Panc1 (cell line): ENCODE measurements around the gene RGS5. TPM values are rescaled to one million over a fixed set of nuclear protein-coding genes. Genes with fewer than 3 reads are reported as not detected.

ENCODE experiments used
- ATAC-seq: fragments of 200-7000 bp; cut with Tn5 transposase; 2 replicates; pipeline ENCODE4 v1.9.1; 2020; ENCODE audit warnings: mild to moderate bottlenecking, moderate library complexity
- BruUV-seq: library from RNA; stranded (reverse); fragments of 400-500 nt; replicated peaks from 2 replicates; lab custom pipeline; 2021; lab: Mats Ljungman, UMichigan
- CTCF ChIA-PET: fragments of 300-600 bp; sonication (Branson Sonifier 250); formaldehyde crosslinking; loops from one replicate; lab custom pipeline; 2022; ENCODE audit warnings: antibody characterized with exemption; lab: Charles Lee
- POLR2A ChIA-PET: fragments of 300-600 bp; sonication (Branson Sonifier 250); formaldehyde crosslinking; loops from one replicate; lab custom pipeline; 2022; ENCODE audit warnings: antibody characterized with exemption; lab: Charles Lee
- DNase-seq: peaks from one replicate; pipeline ENCODE4 v3.0.0-alpha.2; 2010; ENCODE audit warnings: low read depth, low spot score
- H3K27ac ChIP-seq: 2 replicates; pipeline ENCODE4 v1.5.1; 2011; ENCODE audit warnings: mild to moderate bottlenecking, low read length, inconsistent platforms
- H3K27me3 ChIP-seq: fragments of 200-500 bp; sonication (Bioruptor generic); 2 replicates; pipeline ENCODE4 v1.6.0; 2014; ENCODE audit warnings: low read length, inconsistent platforms; ENCODE audit not compliant: control insufficient read depth, insufficient read depth
- H3K36me3 ChIP-seq: fragments of 200-500 bp; sonication (Bioruptor generic); 2 replicates; pipeline ENCODE4 v1.5.1; 2014; ENCODE audit warnings: inconsistent platforms, mild to moderate bottlenecking, low read length, moderate library complexity; ENCODE audit not compliant: control insufficient read depth, insufficient read depth
- H3K4me1 ChIP-seq: 2 replicates; pipeline ENCODE4 v1.5.1; 2011; ENCODE audit warnings: inconsistent platforms, mild to moderate bottlenecking, low read length, moderate library complexity; ENCODE audit not compliant: control insufficient read depth, insufficient read depth
- H3K4me3 ChIP-seq, 2 experiments: 2 replicates each; pipeline ENCODE4 v1.5.1; 2011 to 2012; ENCODE audit warnings: low read depth in 2 of 2, low read length in 2 of 2, mild to moderate bottlenecking in 2 of 2, inconsistent platforms in 1 of 2, moderate library complexity in 1 of 2
- H3K9me3 ChIP-seq: fragments of 200-500 bp; sonication (Bioruptor generic); 2 replicates; pipeline ENCODE4 v1.5.1; 2014; ENCODE audit warnings: low read depth, mild to moderate bottlenecking, inconsistent platforms, low read length, moderate library complexity; ENCODE audit not compliant: control insufficient read depth, insufficient read depth
- POLR2AphosphoS5 ChIP-seq: IDR thresholded peaks from 2 replicates; pipeline ENCODE4 v1.6.1; 2012; ENCODE audit warnings: mild to moderate bottlenecking, low read depth, low read length, moderate library complexity
- SIN3A ChIP-seq: IDR thresholded peaks from 2 replicates; pipeline ENCODE4 v1.6.1; 2012; ENCODE audit warnings: low read depth, mild to moderate bottlenecking, low read length, moderate library complexity, borderline replicate concordance; ENCODE audit not compliant: insufficient read depth
- TCF7L2 ChIP-seq: IDR thresholded peaks from 2 replicates; pipeline ENCODE4 v1.6.1; 2011; ENCODE audit warnings: mild to moderate bottlenecking, low read depth, low read length, inconsistent platforms
- in situ Hi-C: cut with HindIII; loops from 2 replicates; pipeline ENCODE4 v1.10.0; 2016; ENCODE audit warnings: low sequenced_read_pairs, low pct_unique_long_range_greater_than_20kb
- intact Hi-C: fragments of 100-400 bp; cut with micrococcal nuclease; formaldehyde crosslinking; loops from one replicate; pipeline ENCODE4 v1.10.0; 2022; ENCODE audit not compliant: unreplicated experiment
- total RNA-seq: library from RNA; stranded (reverse); gene quantifications from one replicate; pipeline ENCODE4 v1.2.1, GENCODE V29; 2021; ENCODE audit not compliant: unreplicated experiment
- TF ChIP-seq, protein P1 (sequence below), 2 experiments: IDR thresholded peaks; 2 replicates each; pipeline ENCODE4 v1.6.1; 2011 to 2012; ENCODE audit warnings: low read depth in 2 of 2, control low read depth in 1 of 2, low read length in 1 of 2, mild to moderate bottlenecking in 1 of 2, moderate library complexity in 1 of 2; ENCODE audit not compliant: insufficient read depth in 1 of 2
- TF ChIP-seq, protein P2 (sequence below): fragments of 450-650 bp; IDR thresholded peaks from 2 replicates; pipeline ENCODE4 v1.5.1; 2017; ENCODE audit warnings: mild to moderate bottlenecking

The RGS5 gene
- total RNA-seq, 1 experiment from 2014 or later = 1.5 TPM

DNA sequence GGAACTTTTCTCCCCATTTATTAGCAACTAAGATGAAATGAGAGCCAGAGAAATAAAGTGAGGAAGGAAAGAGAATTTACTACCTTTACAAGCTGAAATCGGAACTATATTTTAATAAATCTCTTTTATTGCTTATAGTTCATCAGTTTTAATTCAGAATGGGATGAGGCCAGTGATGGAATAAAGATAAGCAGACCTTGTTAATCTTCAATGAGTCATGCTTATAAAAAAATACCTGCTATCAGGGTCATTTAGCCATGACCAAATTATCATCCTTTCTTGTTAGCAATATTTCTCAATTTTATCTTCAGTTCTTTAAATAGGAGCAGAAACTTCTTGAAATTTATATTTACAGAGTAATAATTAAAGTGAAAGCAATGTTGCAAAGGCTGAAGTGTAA lies 107.5 kb downstream of the RGS5 start:
- CTCF ChIA-PET = no interaction called here
- Histone ChIP-seq H3K4me3 (no peak overlapping the region), H3K27ac (no peak overlapping the region), H3K27me3 (no peaks in the 10 kb centered on the region), H3K4me1 (no peaks in the 10 kb centered on the region), H3K36me3 (no peaks in the 10 kb centered on the region), H3K9me3 (no peaks in the 10 kb centered on the region)
- ATAC-seq = no peak
- DNase-seq = no peak
- no TSS peak for BruUV-seq
- TF ChIP-seq, protein P1, sequence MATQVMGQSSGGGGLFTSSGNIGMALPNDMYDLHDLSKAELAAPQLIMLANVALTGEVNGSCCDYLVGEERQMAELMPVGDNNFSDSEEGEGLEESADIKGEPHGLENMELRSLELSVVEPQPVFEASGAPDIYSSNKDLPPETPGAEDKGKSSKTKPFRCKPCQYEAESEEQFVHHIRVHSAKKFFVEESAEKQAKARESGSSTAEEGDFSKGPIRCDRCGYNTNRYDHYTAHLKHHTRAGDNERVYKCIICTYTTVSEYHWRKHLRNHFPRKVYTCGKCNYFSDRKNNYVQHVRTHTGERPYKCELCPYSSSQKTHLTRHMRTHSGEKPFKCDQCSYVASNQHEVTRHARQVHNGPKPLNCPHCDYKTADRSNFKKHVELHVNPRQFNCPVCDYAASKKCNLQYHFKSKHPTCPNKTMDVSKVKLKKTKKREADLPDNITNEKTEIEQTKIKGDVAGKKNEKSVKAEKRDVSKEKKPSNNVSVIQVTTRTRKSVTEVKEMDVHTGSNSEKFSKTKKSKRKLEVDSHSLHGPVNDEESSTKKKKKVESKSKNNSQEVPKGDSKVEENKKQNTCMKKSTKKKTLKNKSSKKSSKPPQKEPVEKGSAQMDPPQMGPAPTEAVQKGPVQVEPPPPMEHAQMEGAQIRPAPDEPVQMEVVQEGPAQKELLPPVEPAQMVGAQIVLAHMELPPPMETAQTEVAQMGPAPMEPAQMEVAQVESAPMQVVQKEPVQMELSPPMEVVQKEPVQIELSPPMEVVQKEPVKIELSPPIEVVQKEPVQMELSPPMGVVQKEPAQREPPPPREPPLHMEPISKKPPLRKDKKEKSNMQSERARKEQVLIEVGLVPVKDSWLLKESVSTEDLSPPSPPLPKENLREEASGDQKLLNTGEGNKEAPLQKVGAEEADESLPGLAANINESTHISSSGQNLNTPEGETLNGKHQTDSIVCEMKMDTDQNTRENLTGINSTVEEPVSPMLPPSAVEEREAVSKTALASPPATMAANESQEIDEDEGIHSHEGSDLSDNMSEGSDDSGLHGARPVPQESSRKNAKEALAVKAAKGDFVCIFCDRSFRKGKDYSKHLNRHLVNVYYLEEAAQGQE (IDR thresholded peaks at IDR 0.05; ENCODE audit: insufficient read depth in 1 of 2, low read depth in 2 of 2, low read length in 1 of 2) = no peak
- no peak for TF ChIP-seq TCF7L2
- in situ Hi-C loops = no loop called here
- intact Hi-C loops = no loop called here
- POLR2A ChIA-PET = no interaction called here

DNA sequence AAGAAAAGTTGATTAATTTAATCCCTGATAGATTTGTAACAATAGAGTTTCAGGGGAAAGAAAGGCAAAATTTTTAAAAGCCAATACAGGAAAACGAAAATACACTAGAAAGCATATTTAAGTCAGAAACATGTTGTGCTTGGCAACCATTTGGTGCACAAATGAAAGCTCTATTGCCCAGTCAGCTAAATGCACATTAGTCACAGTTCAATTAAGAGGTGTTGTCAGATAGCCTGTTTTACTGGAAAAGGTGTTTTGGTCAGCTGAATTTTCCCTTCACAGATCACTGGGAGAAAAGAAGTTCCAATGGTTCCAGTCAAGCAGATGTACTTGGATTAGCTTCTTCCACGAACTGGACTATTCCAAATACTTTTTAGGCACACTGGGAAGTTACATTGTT lies 108.1 kb downstream of the RGS5 start:
- ChIA-PET CTCF (interaction anchor here (0.7 kb wide), 1 partner anchor 166 kb away, joined by 4 read pairs; no protein-coding TSS in a partner anchor), POLR2A (no interaction called here)
- DNase-seq (no peak), ATAC-seq (no peak)
- no peaks in the 10 kb centered on the region for H3K9me3 ChIP-seq
- TF ChIP-seq TCF7L2 (no peak), POLR2AphosphoS5 (no peak), SIN3A (no peak)
- TF ChIP-seq, protein P2, sequence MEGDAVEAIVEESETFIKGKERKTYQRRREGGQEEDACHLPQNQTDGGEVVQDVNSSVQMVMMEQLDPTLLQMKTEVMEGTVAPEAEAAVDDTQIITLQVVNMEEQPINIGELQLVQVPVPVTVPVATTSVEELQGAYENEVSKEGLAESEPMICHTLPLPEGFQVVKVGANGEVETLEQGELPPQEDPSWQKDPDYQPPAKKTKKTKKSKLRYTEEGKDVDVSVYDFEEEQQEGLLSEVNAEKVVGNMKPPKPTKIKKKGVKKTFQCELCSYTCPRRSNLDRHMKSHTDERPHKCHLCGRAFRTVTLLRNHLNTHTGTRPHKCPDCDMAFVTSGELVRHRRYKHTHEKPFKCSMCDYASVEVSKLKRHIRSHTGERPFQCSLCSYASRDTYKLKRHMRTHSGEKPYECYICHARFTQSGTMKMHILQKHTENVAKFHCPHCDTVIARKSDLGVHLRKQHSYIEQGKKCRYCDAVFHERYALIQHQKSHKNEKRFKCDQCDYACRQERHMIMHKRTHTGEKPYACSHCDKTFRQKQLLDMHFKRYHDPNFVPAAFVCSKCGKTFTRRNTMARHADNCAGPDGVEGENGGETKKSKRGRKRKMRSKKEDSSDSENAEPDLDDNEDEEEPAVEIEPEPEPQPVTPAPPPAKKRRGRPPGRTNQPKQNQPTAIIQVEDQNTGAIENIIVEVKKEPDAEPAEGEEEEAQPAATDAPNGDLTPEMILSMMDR = no peak
- TF ChIP-seq, protein P1 (IDR thresholded peaks at IDR 0.05; ENCODE audit: insufficient read depth in 1 of 2, low read depth in 2 of 2, low read length in 1 of 2) = no peak
- in situ Hi-C loops = no loop called here
- no peaks in the 10 kb centered on the region for H3K27me3 ChIP-seq
- no peak overlapping the region for H3K27ac ChIP-seq
- no peaks in the 10 kb centered on the region for H3K4me1 ChIP-seq
- intact Hi-C loops = no loop called here
- H3K36me3 ChIP-seq = no peaks in the 10 kb centered on the region
- H3K4me3 ChIP-seq = no peak overlapping the region
- BruUV-seq = no TSS peak
